ENCODE data around the gene KAZN. TPM values are rescaled to one million over a fixed set of nuclear protein-coding genes. Genes with fewer than 3 reads are reported as not detected.
"Not testable (repeated sequence)": the region's sequence is repeated elsewhere in the genome, so short reads cannot be mapped to it uniquely, and the experiment has no call there.

Gene KAZN
- total RNA-seq, 2 donors from 2014 or later = 1.1 to 2.2 TPM

DNA sequence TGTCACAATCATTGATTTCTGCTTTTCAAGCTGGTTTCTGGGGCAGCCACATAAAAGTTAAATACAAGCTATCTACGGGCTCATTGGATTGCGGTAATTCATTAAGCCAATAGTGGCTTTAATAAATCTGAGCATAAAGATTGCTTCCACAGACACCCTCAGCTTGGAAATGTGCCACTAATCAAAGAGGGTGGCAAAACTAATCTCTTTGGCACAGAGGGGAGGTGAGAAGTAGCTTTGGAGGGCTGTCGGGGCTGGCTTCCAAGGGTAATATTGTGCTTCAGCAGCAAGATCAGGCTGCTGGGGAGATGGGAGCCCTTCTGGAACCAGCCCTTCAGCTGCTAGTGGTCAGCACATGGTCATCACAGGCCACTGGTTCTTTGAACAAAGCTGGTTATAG lies 21.2 kb upstream of the KAZN start:
- ATAC-seq (no peak), DNase-seq (ENCODE audit: low spot score in 2 of 2) (no peak)
- Mint-ChIP-seq H3K9me3 (peaks cover 23 to 27% of the 10 kb centered on the region in 2 donors), H3K36me3 (peaks cover 8 to 14% of the 10 kb centered on the region in 2 donors), H3K27ac (no peak overlapping the region)

DNA sequence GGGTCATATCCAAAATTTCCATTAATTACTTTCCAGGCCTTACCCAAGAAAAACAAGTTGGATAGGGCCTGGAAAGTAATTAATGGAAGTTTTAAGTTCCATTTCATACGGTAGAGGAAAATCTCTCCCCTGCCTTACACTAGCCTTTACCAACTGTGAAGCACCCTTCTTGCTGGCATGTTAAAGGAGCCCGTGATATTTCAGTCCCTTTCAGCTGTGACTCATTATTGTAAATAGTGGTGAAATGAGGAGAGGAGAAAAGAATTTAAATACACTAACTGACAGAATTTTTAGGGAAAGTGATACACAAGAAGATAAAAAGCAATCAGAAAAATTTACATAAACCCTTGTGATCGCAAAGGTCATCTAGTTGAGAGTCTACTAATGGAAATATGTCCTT lies 20.3 kb upstream of the KAZN start:
- no peak overlapping the region for H3K27ac Mint-ChIP-seq
- H3K36me3 Mint-ChIP-seq = peaks cover 8 to 14% of the 10 kb centered on the region in 2 donors
- ATAC-seq = no peak
- no peak for DNase-seq (ENCODE audit: low spot score in 2 of 2)
- H3K9me3 Mint-ChIP-seq = peaks cover 23 to 30% of the 10 kb centered on the region in 2 donors

DNA sequence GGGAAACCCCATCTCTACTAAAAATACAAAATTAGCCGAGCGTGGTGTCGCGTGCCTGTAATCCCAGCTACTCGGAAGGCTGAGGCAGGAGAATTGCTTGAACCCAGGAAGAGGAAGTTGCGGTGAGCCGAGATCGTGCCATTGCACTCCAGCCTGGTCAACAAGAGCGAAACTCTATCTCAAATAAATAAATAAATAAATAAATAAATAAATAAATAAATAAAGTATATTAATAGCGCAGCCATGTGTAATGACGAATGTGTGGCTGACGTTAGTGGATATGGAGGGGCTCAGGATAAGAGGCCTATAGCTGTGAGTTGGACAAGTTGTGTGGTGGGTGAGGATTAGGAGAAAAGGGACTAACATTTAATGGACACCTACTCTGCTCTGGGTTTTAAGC lies 18.2 kb upstream of the KAZN start:
- Mint-ChIP-seq H3K9me3 (peaks cover 15 to 24% of the 10 kb centered on the region in 2 donors), H3K36me3 (peaks cover 8 to 15% of the 10 kb centered on the region in 2 donors)
- not testable (repeated sequence) for ATAC-seq; H3K27ac Mint-ChIP-seq; DNase-seq (ENCODE audit: low spot score in 2 of 2)

DNA sequence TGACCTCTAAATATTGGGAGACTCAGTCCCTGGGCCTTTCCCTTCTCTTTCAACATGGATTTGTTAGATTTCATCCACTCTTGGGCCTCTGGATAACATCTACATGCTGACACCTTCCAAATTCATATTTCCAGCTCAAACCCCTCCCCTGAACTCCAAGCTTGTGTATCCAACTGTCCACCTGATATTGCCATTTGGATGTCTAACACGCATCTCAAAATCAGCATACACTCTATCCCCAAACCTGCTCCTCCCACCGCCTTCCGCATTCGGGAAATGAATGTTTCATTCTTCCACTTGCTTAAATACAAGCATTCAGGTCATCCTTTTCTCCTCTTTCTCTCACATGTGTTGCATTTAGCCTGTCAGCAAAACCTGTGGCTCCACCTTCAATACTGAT lies 17.5 kb upstream of the KAZN start:
- H3K36me3 Mint-ChIP-seq = peaks cover 8 to 21% of the 10 kb centered on the region in 2 donors
- H3K9me3 Mint-ChIP-seq = peaks cover 15 to 22% of the 10 kb centered on the region in 2 donors
- DNase-seq (ENCODE audit: low spot score in 2 of 2) (no peak), ATAC-seq (no peak)
- H3K27ac Mint-ChIP-seq = no peak overlapping the region

DNA sequence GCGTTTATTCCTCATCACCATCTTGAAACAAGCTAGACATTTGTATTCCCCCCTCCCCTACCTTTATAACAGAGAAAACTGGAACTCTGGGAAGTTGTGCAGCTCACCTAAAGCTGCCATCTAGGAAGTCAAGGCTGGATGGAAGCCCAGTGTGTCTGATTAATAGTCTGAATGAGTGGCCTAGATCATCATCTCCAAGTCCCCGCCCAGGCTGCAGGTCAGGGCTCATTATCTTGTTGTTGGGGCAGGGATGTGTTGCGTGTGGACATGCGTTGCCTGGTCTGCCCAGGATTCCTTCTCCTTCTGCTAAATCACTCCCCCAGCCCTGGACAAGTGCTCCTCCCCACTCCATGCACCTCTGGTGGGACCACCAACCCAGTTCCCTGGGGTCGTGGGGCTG lies 14.7 kb upstream of the KAZN start:
- ATAC-seq (no peak), DNase-seq (ENCODE audit: low spot score in 2 of 2) (no peak)
- Mint-ChIP-seq H3K36me3 (peaks cover 8 to 21% of the 10 kb centered on the region in 2 donors), H3K9me3 (peaks cover 18 to 21% of the 10 kb centered on the region in 2 donors), H3K27ac (no peak overlapping the region)

DNA sequence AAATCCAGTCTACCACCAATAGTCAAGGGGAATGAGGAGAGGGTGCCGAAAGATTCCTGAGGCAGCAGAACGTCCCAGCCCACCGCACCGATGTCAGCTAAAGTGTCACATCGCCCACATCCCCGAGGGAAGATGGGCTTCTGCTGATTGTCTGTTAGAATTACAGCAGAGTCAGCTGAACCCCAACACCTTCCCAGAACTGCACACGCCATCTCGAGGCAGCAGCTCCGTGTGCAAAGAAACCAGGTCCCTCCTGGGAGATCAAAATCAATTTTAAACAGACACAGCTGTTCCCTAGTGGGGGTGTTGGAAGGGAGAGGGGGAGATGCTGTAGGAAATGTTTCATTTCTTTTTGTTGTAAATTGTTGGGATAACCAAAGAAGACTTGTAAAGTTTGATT lies 12.8 kb upstream of the KAZN start:
- H3K27ac Mint-ChIP-seq = no peak overlapping the region
- H3K36me3 Mint-ChIP-seq = peaks cover 8 to 20% of the 10 kb centered on the region in 2 donors
- DNase-seq (ENCODE audit: low spot score in 2 of 2) = no peak
- H3K9me3 Mint-ChIP-seq = peaks cover 16 to 19% of the 10 kb centered on the region in 2 donors
- ATAC-seq = no peak

DNA sequence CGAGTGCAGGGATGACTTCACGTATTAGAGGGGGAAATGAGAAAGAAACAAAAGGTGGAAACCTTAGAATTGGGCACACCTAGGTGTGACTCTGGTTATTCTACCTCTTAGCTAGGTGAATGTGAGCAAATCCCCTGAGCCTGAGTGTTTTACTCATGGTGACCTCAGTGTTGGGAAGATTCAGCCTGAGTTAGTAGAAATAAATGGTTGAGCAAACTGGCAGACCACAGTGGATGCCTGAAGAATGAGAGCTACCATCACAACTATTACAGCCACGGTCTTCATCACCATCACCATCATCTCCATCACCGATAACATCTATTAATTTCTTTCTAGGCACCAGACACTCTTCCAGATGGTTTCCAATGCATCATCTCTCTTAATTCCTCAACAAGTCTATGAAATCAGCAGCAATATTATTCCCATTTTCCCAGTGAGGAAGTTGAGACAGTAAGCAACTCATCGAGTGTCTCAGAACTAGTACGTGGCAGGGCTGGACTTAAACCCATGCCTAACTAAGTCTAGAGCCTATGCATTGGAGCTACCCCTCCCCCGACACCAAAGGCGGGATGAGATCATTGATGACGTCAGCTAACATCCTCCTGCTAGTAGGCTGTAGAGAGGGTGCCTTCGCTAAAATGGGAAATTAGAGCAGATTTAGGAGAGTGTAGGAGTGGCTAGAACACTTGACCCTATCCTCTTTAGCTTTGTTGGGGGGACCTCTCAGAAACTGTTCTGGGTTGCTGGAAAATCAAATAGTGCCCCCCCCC lies 7.9 kb upstream of the KAZN start:
- peaks cover 0 to 6% of the 10 kb centered on the region in 2 donors for H3K9me3 Mint-ChIP-seq
- no peak overlapping the region for H3K27ac Mint-ChIP-seq
- H3K36me3 Mint-ChIP-seq = peaks cover 0 to 2% of the 10 kb centered on the region in 2 donors
- no peak for ATAC-seq
- DNase-seq (ENCODE audit: low spot score in 2 of 2) = no peak

DNA sequence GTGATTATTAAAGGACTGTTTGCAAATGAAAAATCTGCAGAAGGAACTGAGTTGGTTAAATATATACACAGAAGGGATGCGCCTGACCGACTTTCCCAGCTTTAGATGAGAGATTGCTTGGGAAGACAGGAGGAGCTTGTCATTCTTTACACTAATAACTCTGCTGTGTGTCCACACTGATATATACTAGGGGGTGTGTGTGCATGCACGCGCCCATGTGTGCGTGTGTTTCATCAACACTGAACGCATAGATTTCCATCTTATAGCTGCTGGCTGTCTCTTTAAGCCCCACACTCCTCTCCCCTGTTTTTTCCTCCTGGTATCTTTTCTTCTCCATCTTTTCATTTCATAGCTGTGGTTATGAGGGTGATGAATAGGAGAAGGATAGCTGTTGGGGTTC lies 6.9 kb upstream of the KAZN start:
- Mint-ChIP-seq H3K9me3 (peaks cover 0 to 6% of the 10 kb centered on the region in 2 donors), H3K27ac (no peak overlapping the region), H3K36me3 (no peaks in the 10 kb centered on the region)
- no peak for DNase-seq (ENCODE audit: low spot score in 2 of 2)
- no peak for ATAC-seq

DNA sequence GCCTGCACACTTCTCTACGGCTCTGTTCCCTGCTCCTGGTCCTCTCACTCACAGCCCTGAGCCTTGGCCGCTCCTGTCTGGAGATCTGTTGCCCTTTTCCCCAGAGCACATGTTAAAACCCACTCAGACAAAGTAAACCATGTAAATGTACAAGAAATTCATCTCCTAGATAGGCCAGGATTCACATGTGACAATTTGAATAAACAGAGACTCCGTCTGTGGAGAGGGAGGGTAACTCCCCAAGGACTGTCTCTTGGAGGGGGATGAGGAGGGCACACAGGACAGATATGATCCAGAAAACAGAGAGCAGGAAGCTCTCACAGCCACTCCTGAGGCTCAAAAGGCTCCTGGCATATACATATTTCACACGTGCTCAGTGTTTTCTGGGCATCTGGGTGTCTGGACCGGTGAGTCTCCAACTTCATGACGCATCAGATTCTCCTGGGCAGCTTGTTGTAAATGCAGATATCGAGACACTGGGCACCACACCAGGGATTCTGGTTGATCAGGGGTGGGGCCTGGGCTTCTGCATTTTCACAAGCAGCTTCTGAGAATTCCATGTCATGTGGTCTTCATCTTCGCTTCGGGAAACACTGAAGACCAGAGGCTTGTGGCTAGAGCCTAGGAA lies 6.4 kb upstream of the KAZN start:
- no peak for DNase-seq (ENCODE audit: low spot score in 2 of 2)
- Mint-ChIP-seq H3K27ac (no peak overlapping the region), H3K36me3 (no peaks in the 10 kb centered on the region), H3K9me3 (peaks cover 0 to 6% of the 10 kb centered on the region in 2 donors)
- no peak for ATAC-seq

DNA sequence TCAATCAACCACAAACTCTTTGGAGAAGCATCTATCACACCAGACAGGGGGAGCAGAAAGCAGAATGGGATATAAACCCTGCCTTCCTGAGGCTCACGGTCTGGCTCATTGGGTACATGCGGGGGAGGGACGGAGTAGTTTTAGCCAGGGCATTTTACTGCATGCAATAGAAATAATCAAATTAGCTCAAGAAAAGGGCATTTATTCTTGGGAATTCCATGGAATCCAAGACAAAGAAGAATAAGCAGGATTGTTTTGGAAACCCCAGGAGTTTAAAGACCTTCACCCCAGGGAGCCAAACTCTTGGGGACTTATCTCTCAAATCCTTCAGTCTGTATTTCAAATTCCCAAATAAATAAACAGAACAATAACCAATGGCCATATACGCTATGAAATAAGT lies 5.2 kb upstream of the KAZN start:
- Mint-ChIP-seq H3K27ac (no peak overlapping the region), H3K9me3 (no peaks in the 10 kb centered on the region)
- DNase-seq (ENCODE audit: low spot score in 2 of 2) = no peak

DNA sequence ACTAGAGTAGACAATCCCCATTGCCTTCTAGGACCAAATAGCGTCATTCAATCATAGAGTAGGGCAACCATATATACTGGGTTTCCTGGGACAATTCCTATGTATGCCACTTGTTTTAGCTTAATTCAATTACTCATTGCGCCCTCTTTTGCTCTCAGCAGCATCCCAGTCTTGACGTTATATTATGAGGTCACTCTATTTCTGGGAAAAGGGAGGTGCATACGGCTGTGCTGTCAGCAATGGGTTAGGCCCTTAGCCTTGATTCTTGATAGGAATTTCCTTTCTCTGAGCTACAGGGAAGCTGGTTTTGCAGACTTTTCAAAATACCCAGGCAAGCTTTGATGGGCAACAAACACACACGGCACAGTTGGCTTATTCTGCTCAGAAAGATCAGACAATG lies 4.4 kb upstream of the KAZN start:
- ATAC-seq (no peak), DNase-seq (ENCODE audit: low spot score in 2 of 2) (no peak)
- Mint-ChIP-seq H3K36me3 (no peaks in the 10 kb centered on the region), H3K27ac (no peak overlapping the region), H3K9me3 (no peaks in the 10 kb centered on the region)

More for the DNA sequence above, 5.2 kb upstream of the KAZN start:
- no peak for ATAC-seq
- H3K36me3 Mint-ChIP-seq = no peaks in the 10 kb centered on the region

DNA sequence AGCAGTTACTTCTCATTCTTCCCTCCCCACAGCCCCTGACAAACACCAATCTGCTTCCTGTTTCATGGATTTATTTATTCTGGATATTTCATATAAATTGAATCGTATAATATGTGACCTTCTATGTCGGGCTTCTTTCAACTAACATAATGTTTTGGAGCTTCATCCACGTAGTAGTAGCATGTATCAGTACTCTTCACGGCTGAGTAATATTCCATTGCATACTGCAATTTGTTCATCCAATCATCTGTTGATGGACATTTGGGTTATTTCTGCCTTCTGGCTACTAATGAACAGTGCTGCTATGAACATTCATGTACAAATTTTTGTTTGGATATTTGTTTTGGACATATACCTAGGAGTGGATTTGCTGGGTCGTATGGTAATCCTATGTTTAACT lies 1.9 kb upstream of the KAZN start:
- Mint-ChIP-seq H3K9me3 (no peaks in the 10 kb centered on the region), H3K36me3 (no peaks in the 10 kb centered on the region), H3K27ac (no peak overlapping the region)
- ATAC-seq (no peak), DNase-seq (ENCODE audit: low spot score in 2 of 2) (no peak)

DNA sequence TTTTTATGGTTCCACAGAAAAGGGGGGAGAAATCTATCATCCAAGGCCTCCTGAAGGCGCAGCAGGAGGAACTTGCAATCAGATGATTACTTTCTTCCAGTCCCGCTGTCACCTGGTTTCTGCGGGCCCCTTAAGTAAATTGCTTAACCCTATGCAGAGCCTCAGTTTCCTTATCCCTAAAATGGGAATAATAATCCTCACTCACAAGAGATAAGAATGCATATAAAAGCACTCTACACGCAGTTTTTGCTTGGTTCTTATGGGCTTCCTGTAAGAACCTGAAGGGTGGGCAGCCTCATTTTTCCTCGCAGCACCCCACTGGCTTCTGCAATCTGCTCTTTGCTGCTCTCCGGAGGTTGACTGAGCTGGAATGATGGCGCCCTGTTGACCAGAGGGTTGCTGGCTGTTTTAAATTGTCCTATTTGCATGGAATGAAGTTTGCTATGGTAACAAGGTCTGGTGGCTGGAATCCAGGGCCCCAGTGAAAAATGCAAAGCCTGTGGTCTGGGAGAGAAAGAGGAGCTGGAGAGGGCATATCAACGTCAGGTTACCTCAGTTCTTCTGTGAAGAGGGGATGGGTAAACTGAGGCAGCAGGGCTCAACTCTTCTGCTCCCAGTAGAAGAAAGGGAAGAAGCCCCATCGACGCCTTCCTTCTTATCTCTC lies 1.0 kb upstream of the KAZN start:
- ATAC-seq (no peak), DNase-seq (ENCODE audit: low spot score in 2 of 2) (no peak)
- Mint-ChIP-seq H3K36me3 (no peaks in the 10 kb centered on the region), H3K9me3 (no peaks in the 10 kb centered on the region), H3K27ac (no peak overlapping the region)

DNA sequence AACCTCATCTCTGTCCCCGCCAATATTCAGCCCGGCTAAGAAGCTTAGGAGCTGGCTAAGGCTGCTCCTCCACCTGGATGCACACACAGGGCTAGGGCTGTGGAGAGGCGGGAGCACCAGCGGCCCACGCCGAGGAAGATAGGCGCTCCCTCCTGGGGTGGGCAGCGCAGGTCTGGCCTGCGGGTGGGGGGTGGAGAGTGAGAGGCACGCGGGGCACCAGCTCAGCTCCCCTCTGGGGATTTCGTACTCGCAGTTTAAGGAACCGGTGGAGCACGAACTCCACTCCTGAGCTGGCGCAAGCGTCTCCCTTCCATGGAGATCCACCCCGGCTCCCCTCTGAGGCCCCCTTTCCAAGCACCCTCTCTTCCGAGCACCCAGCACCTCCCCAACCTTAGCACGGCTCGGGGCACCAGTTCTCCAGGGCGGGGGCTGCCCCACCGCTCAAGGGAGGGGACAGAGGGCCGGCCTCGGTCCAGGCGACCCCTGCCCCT lies 433 bp upstream of the KAZN start:
- Mint-ChIP-seq H3K9me3 (no peaks in the 10 kb centered on the region), H3K36me3 (no peaks in the 10 kb centered on the region), H3K27ac (no peak overlapping the region)
- DNase-seq (ENCODE audit: low spot score in 2 of 2) (no peak), ATAC-seq (no peak)

DNA sequence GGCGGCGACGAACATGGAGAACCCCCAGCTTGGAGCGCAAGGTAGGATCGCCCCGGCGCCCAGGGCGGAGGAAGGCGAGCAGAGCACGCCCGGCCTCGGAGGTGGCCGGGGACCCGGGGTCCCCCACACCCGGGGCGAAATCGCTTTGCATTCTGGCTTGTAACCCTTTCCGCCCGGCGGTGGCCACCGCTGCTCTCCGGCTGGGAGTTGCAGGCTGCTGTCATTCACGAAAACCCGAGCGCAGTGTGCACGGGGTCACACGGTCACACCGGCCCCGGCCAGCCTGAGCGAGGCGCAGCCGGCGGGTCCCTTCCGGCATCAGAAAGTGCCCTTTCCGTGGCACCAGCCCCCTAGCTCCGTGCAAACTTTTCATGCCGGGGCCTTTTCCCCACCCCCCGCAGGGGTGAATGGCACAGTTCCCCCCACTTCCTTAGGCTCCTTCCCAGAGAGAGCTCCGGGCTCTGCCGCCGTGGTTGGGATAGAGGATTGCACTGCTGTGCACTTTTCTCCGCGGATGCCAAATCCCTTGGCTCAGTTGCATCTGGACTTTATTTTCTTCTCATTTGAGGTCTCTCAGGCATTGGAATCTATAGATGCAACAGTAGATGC lies 802 bp downstream of the KAZN start:
- no peak for ATAC-seq
- no peaks in the 10 kb centered on the region for H3K36me3 Mint-ChIP-seq
- no peak for DNase-seq (ENCODE audit: low spot score in 2 of 2)
- H3K9me3 Mint-ChIP-seq = no peaks in the 10 kb centered on the region
- no peak overlapping the region for H3K27ac Mint-ChIP-seq

DNA sequence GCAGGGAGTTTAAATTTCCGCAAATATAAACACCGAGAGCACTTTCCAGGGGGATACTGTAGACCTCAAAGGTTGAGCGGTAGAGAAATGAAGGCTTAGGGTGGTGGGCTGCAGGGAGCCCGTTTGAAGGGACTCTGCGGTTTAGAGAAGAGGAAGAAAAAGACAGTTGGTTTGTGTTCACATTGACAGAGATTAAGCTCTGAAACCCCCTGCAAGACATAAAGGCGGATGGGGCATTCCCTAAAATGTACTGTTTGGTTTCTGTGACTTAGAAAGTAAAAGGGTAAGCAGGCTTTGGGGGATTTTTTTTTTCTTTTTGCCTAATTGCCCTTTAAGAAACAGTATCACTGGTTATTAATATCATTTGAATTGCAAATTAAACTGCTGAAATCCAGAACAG lies 1.3 kb downstream of the KAZN start:
- Mint-ChIP-seq H3K36me3 (no peaks in the 10 kb centered on the region), H3K9me3 (no peaks in the 10 kb centered on the region), H3K27ac (no peak overlapping the region)
- DNase-seq (ENCODE audit: low spot score in 2 of 2) = no peak
- ATAC-seq = no peak
